ENCODE measurements around the gene CAPN2.

Gene CAPN2

DNA sequence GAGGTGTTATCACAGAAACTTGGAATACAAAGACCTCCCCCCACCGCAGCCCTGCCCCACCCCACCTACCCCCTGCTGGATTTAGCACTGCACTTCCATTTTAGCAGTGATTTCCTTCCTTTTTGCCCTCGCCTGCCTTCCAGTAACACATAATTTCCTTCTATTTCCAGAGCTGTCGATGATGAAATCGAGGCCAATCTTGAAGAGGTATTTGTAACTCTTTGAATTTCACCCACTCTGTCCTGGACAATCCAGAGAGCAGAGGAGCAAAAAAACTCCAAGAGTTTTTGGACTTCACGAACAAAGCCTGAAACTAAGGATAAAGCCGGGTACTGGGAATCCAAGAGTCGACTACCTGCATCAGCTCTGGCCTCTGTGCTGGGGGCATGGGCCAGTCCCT is 49.1 kb downstream of the CAPN2 start:
- DNase-seq: no peak

DNA sequence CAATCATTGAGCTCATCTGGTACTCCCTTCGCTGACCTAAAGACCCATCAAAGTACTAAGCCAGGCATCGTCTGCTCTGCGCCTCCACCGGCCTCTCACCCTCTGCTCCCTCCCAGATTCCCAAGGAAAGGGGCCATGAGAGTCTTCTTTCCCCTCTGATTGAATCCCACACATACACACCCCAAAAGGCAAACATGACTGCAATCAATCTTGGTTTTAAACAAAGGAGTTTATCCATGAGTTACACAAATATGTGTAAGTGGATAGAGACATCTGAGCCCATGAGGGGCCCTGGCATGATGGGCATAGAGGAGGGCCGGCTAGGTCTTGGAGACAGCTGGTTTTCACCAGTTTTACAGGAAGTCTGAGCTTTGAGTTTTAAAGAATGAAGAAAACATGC is 50.9 kb downstream of the CAPN2 start:
- DNase-seq: no peak

- DNase-seq: no peak
These were observed 51.5 kb downstream of the CAPN2 start for GRCh38 chr1:223763881-223764280.

DNA sequence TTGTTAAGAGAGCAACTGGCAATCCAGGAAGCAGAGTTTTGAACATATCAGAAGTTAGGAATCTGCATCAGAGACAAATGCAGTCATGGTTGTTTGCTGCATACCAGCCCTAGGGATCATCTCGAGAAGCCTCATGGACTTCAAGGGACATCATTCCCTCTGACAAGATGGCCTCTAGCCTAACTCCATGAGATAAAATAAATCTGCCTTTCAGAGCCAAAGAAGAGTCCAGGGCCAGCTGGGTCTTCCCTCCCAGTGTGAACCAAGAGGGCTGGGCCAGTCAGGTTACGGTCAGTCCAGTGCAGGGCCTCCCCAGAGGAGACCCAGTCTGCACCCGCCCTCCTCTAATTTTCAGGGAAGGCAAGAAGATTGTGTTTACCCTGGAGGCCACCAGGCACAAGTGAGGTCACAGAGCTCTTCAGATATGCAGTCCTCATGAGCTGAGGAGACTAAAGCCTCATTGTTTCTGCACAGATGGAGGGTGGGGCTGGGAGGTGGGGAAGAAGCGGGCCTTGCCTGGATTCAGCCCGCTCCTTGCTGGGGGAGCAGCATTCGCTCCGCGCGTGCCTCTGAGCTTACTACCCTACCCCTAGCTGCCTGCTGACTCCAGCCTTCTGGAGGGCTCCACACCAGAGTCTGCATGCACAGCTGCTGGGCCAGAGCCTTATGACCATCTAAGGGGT is 52.8 kb downstream of the CAPN2 start:
- DNase-seq: peak; percentile 52

GRCh38 chr1:223765719-223766340 is 53.5 kb downstream of the CAPN2 start:
- DNase-seq: no peak

DNA sequence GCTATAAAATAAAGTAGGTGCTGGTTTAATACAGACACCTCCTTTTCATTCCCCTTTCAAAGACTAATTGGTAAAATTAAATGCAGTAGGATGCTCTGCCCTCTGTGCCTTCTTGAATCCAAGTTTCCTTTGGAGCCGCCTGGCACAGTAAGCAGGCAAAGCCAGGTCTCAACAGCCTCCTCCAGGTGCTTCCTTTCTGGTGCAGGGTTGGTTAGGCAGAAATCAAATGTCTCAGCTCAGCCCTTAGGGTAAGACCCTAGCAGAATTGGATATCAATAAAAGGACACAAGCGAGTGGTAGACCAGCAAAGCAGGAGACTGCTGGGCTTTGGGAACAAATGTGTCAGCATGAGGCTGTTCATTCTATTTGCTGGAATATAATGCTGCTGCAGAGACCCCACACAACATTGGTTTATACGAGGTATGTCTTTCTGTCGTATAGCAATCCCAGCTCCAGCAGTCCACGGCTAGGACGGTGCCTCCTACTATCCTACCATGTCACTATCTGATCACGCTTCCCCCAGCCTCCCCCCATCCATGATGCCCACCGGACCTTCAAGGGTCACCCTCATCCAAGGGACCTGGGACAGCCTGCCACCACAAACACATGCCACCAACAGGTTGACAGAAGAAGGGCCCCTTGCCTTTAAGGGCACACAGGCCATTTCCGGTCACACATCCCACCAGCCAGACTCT is 58.4 kb downstream of the CAPN2 start:
- no peak for DNase-seq

- DNase-seq: no peak
These were observed 59.1 kb downstream of the CAPN2 start for GRCh38 chr1:223771469-223771813.

DNA sequence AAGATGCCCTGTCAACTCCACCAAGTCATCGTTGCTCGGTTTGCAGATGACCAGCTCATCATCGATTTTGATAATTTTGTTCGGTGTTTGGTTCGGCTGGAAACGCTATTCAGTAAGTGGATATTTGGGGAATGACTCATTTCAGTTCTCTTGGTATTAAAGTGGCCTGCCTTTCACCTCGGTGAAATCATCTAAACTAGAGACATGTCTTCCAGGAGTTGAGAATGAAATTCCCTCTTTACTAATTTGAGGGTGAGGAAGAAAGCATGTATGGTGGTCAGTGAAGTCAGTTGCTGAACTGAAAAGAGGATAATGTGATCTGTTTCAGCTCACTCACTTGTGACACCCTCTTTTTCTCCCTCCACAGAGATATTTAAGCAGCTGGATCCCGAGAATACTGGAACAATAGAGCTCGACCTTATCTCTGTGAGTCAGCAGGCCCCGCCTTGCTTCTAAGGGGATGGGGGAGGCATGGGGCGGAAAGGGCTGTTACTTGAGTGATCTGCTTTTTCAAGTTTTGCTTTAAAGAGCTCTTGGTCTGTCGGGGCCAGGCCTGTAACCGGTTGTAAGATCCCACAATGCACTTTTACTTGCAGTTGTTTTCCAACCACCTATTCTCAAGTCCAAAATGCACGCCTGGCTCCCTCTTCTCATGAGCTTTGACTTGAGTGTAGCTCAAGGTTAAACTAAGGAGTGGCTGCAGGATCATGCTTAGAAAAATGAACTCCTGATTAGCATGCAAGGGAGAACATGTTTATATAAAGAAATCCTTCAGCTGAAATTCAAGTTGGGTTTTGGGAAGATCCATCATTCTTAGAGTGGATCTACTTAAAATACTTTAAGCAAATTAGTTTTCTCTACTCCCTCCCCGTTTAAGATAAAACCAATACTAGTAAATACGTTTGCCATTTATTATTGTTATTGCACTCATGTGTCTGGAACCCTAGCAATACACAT is 59.8 kb downstream of the CAPN2 start:
- DNase-seq: no peak

- DNase-seq: no peak
These were observed 60.4 kb downstream of the CAPN2 start for GRCh38 chr1:223772771-223773160.

DNA sequence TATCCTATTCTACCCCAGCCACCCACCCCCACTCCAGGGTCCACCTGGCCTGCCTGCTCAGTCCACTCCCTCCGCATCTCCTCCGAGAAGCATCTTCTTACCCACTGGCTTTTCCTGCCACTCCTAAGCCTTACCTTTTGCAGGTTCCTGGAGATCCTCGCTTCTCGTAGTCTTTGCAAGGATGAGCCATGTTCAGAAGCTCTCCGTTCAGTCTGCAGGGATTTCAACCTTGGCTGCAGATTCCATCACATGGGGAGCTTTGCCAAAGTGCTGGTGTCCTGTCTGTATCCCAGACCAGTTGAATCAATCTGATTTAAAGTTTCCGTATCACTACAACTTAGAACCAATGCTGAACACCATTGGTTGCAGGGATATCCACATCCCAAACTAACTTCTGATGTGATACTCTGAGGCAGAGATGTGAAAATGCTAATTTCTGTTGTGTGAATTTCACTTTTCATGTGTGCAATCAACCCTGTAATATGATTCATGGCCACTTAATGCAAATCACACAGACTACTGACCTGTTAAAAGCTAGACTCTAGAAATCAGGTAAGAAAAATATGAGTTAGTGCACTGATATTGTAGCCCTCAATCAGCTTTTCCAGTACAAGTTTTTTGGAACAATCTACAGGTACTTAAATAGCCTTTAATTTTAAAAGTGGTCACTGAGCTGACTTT is 61.9 kb downstream of the CAPN2 start:
- DNase-seq: no peak

DNA sequence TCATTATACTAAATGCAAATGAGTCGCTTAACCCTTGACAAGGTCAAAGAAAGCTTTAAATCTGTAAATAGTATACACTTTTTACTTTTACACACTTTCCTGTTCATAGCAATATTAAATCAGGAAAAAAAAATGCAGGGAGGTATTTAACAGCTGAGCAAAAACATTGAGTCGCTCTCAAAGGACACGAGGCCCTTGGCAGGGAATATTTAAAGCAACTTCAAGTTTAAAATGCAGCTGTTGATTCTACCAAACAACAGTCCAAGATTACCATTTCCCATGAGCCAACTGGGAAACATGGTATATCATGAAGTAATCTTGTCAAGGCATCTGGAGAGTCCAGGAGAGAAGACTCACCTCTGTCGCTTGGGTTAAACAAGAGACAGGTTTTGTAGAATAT is 62.7 kb downstream of the CAPN2 start:
- DNase-seq: no peak

GRCh38 chr1:223775711-223776074 is 63.4 kb downstream of the CAPN2 start:
- no peak for DNase-seq

- no peak for DNase-seq
These were observed 63.9 kb downstream of the CAPN2 start for GRCh38 chr1:223776075-223776814.

DNA sequence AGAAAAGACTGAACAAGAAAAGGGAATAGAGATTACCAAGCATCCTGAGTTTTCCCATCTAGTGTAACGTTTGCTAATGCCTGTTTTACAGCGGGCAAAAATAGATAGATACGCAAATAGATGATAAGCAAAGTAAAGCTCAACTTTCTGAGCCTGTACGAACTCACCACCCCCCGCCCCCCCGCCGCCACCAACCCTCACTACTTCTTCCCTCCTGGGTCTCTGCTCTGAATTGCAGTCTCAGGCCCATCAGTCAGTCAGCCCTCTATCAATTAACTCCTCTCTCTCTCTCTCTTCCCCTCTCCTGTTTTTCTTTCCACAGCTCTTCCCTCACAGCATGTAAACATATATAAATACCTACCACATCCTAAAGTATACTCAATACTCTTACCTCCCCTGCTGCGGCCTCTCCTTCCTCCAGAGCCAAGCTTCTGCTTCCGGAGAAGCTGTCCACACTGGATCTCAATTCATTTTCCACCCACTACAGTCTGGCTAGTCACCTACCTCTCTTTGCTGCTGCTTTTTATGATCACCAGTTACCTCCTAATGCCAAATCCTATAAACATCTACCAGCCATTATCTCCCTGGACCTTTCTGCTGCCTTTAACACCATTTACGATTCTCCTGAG is 64.6 kb downstream of the CAPN2 start:
- no peak for DNase-seq

- DNase-seq: no peak
These were observed 68.0 kb downstream of the CAPN2 start for GRCh38 chr1:223780318-223780717.

DNA sequence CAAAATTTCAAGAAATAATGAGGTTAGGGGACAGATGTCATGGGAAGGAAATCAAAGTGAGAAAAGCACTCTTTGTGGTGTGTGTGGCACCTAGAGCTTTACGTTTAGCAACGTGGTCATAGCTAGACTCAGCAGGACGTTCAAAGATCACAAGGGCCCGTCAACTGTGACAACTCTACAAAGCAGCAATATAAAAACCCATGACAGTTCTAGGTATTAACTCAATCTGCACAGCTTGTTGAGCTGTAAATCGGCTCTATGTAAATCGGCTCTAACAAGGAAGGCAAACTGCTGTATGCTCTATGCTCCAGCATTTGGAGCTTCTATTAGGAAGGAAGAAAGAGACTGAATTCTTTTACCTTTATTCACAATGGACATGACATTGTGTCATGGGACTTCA is 68.6 kb downstream of the CAPN2 start:
- DNase-seq: no peak

DNA sequence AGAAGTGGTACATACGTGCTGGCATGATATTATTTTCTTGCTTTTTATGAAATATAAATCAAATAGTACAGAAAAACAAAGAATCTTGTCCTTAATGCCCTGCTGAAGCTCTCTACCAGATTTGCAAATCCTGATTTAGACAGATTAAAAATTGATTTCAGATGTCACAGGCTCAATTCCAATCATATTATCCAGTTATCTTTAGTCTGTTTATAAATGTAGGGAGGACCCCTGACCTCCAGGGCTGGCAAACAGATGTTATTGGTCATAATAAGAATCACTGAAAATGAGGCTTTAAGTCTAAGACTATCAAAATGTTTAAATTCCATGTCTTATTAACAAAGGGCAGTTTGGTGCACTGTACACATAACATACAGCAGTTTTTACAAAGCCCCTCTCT is 71.3 kb downstream of the CAPN2 start:
- DNase-seq: no peak

DNA sequence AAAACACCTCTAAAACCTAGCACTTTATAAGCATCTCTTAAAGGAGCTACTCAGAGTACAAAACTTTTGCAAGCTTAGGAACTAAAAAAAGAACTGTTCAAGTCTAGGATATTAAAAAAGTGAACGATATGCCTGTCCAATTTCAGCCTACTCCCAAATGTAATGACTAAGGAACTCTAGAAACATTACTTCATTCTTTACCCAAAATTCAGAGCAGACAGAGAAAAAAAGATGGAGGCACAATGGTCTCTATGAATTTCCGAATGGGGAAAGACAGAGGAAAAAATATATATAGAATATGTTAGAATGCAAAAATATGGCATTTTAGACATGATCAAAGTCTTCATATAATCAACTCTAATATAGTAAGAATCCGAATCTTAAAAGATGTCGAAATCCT is 72.2 kb downstream of the CAPN2 start:
- DNase-seq: no peak

GRCh38 chr1:223785808-223786207 is 73.5 kb downstream of the CAPN2 start:
- no peak for DNase-seq

GRCh38 chr1:223788746-223789415 is 76.5 kb downstream of the CAPN2 start:
- DNase-seq: no peak

GRCh38 chr1:223792046-223792445 is 79.7 kb downstream of the CAPN2 start:
- no peak for DNase-seq

Measured in retina (tissue), 1 donor.